Smooth muscle cell of the brain vasculature (primary cell): Measurements from ENCODE around the gene WDPCP.
"Not testable (repeated sequence)": the region's sequence is repeated elsewhere in the genome, so short reads cannot be mapped to it uniquely, and the experiment has no call there.

Experiments used
- DNase-seq: peaks from one replicate; pipeline ENCODE4 v3.0.0-alpha.2; 2012; ENCODE audit warnings: low read depth, low spot score

Gene WDPCP, protein sequence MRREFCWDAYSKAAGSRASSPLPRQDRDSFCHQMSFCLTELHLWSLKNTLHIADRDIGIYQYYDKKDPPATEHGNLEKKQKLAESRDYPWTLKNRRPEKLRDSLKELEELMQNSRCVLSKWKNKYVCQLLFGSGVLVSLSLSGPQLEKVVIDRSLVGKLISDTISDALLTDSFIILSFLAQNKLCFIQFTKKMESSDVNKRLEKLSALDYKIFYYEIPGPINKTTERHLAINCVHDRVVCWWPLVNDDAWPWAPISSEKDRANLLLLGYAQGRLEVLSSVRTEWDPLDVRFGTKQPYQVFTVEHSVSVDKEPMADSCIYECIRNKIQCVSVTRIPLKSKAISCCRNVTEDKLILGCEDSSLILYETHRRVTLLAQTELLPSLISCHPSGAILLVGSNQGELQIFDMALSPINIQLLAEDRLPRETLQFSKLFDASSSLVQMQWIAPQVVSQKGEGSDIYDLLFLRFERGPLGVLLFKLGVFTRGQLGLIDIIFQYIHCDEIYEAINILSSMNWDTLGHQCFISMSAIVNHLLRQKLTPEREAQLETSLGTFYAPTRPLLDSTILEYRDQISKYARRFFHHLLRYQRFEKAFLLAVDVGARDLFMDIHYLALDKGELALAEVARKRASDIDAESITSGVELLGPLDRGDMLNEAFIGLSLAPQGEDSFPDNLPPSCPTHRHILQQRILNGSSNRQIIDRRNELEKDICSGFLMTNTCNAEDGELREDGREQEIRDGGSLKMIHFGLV

DNA sequence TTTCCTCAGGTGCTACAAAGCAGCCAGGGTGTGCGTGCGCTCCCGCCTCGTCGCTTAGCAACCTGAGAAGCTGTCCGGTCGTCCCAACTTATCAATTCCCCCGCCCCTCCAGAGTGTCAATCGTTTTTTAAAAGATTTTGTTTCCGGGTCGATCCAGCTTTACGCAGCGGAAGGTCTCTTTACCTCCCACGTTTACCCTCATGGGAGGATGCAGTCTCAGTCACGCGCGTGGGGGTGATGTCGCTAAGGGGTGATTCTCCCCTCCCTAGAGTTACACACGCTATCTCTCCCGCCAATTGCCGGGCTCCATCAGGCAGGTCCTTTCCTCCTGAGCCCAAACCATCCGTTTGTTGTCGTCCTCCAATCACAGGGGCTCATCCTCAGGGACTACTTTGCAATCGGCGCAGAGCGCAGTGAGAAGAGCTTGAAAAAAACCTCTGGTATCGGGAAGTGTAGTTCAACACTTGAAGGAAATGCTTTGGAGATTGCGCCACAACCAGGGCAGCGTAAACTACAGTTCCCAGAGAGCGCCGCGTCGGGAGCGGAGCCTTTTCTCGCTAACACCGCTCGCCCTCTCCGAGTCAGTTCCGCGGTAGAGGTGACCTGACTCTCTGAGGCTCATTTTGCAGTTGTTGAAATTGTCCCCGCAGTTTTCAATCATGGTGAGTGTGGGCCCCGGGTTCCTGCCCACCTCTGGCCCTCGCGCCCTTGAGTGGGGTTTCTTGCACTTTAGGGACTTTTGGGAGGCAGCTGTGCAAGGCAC, at the start of gene WDPCP, which contains the start of gene MDH1:
Gene WDPCP (minus strand): TSS at position 93 of the 763 bp plus-strand sequence. CDS start 206 bp downstream, outside the sequence.
Gene MDH1 (plus strand): TSS at position 579 of the 763 bp plus-strand sequence. CDS start 81 bp downstream, at position 660.
- DNase-seq, result peak; percentile 98

DNA sequence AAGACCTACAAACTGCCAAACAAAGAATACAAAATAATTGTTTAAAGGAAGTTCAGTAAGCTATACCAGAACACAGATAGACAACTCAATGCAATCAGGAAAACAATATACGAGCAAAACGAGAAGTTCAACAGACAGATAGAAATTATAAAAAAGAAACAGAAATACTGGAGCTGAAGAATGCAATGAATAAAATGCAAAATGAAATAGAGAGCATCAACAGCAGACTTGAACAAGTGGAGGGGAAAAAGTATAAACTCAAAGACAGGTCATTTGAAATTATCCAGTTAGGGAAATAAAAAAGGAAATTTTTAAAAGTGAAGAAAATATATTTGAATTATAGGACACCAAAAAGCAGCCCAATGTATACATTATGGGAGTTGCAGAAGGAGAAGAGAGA, 44.1 kb upstream of the WDPCP start:
- DNase-seq, result no peak

DNA sequence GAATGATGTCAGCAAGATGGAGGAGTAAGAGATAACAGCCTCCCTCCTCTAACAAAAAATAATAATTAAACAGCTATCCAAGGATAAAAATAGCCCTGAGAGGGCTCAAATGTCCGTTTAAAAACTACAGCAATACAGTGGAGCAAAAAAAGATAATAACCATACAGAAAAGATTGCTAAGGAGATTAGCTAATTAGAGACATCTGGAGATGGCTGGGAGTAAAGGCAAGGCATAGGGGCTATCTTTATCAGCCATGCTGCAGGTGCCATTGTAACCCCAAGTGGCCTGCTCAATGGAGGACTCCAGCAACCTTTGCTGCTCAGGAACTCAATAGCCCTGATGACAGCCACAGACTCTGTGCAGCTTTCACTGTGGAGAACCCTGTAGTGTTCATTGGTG, 43.2 kb upstream of the WDPCP start:
- no peak for DNase-seq

DNA sequence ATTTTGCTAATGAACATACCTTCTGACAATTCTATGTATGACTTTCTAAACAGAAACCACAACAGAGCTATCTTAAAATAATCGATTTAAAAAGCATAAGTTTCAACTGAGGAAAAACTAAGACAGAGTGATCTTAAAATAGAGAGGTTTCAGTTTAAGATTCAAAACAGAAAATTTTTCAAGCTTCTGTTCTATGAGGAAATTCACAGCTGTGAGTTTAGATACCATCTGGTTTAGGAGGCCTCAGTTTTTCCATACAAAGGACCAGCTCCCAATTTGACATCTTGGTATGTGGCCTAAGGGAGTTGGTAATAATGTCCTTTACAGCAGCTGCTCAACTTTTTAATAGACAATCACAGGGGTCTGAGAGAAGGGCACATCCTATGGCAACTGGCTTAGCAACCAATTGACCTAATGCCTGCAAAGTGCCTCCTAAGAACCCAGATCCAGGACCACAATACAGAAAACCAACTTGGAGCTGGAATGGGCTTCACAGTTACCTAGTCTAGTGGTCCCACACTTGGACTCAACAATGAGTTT, 40.2 kb upstream of the WDPCP start:
- DNase-seq, result no peak

DNA sequence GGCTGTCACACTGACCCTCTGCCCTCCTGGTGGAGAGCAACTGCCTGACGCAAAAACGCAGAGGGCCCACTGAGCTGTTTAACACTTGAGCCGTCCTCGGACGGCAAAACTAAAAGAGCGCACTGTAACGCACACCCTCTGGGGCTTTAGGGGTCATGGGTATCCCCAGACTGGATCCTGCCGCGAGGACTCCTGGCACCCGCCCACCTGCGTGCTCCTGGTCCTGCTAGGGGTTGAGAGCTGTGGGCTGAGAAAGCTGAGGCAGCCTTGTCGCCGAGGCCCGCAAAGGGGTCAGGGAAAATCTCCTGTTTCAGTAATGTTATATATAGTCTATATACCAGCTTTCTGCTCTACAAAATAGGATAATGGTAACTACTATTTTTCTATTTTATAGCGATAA, 39.6 kb upstream of the WDPCP start:
- no peak for DNase-seq

DNA sequence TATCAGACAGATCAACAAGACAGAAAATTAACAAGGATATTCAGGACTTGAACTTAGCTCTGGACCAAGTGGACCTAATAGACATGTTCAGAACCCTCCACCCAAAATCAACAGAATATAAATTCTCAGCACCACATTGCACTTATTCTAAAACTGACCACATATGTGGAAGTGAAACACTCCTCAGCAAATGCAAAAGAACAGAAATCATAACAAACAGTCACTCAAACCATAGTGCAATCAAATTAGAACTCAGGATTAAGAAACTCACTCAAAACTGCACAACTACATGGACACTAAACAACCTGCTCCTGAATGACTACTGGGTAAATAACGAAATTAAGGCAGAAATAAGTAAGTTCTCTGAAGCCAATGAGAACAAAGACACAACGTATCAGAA, 35.5 kb upstream of the WDPCP start:
- not testable (repeated sequence) for DNase-seq

DNA sequence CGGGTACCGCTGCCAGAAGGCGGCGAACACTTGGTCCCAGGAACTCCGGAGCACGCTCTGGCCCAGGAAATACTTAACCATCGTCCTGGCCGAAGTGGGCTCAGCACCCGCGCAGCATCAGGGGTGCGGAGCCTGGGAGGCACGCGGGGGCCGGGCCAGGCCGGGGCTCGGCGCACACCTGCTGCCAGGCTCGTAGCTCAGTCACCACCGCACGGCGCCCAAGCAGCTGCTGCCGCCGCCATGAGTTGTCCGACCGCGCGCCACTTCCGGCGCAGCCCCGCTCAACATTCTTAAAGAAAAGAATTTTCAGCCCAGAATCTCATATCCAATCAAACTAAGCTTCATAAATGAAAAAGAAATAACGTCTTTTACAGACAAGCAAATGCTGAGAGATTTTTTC, 34.5 kb upstream of the WDPCP start:
- DNase-seq, result no peak

DNA sequence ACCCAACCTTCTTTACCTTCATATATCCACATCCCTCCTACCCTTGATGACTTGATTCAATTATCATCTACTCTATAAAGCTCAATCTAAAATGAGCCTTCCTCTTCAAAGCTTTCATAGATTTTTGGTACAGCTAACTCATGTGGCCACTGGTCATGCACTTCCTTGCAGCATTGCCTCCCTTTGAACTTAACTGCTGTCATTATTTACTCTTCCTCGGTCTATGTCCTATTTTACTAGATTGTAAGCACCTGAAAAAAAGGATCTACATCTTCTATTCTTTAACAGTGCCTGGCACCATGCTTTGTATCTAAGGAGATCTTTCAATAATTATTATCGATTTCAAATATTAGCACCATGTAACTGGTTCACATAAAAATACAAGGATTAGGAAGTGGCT, 31.1 kb upstream of the WDPCP start:
- DNase-seq, result no peak

DNA sequence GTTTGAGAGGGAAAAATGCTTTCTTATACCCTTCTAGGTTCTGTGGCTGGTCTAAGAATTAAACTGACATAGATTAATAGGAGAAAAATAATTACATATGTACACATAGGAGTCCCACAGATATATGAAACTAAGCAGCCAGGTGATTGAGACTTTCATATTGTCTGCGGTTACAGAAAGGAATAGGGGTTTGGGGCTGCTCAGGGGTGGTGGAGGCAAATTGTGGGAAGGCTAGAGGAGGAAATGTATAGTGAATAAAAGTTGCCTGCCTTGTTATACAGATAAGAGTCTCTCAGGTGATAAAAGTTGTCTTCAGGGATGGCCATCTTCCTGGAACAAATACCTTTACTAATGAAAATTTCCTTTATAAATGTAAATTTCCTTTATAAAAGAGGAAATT, 29.1 kb upstream of the WDPCP start:
- DNase-seq, result no peak

DNA sequence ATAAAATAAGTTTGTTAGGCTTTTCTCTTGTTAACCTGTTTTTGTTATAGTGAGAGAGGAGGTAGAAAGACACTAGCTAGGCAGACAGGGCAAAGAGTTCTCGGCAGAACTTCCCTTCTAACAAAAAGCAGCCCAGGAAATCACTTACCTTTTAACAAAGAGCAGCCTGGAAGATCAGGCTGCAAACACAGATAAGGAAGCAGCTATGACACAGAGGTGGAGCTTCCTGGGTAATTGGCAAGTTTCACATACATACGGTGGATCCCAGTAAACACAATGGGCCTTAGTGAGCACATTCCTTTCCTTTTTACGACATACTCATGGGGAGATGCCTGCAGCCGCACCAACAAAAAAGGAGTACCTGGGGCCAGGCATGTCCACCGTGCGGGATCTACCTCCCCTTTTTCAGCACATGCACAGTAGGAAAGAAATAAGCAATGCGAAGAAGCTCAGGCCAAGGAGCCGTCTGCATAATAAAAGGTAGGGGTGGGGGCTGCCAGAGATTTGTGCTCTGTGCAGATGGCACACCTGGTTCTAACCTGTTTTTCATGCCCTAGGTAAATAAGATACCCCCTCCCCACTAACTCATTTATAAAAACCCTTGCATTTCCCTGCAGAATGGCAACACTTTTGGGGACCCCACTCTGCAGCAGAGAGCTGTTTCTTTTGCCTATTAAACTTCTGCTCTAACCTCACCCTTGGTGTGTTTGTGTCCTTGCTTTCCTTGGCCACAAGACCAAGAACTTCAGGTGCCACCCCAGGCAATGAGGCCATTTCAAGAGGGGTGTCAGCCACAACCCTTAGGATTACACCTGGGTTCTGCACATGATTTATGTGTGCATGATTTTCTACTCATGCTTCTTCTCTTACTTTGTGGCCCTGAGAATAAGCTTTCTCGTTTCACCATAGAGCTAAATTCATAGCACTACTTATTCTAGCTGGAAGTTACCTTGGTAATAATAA, 27.0 kb upstream of the WDPCP start:
- no peak for DNase-seq

DNA sequence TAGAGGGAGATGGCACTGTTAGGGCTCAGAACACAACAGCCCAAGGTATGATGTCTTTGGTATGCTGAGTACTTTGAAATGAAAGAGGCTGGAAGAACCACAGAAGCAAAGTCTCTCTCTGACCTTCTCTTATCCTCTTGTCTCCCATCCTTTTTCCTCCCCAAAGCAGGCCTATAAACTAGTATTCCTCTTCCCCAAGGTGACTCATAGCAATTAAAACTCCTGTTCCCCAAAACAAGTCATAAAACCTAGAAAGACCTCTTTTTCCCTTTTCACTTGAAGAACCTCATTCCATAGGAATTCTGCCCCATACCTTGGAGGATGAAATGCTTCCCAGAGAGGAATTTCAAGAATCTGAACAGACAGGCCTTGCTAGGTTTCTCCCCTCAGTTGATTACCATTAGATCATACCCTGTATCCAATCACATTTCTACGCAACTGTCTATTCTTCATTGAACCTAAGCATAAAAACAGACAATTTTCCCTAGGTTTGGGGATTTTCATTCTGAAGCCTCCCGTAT, 26.2 kb upstream of the WDPCP start:
- DNase-seq, result no peak

DNA sequence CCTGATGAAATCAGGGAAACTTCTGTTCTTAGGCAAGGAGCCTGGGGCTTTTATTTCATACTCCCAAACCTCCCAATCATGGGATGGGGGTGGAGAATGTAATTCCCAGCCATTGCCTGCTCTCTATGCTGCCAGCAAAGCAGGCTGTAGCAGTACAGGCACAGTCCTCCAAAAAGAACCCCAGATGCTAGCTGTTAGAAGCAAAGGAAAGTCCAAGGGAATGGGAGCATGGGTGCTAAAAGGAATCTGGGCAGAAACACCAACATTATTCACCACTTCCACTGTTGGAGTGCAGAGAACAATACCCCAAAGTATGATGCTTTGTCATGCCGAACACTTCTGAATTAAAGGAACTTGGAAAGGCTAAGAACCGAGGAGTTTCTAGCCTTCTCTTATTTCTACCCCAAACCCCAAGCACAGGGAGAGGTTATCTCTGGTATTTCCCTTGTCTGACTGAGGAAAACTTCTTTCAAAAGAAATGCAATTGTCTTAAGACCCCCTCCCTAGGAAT, 25.2 kb upstream of the WDPCP start:
- no peak for DNase-seq

DNA sequence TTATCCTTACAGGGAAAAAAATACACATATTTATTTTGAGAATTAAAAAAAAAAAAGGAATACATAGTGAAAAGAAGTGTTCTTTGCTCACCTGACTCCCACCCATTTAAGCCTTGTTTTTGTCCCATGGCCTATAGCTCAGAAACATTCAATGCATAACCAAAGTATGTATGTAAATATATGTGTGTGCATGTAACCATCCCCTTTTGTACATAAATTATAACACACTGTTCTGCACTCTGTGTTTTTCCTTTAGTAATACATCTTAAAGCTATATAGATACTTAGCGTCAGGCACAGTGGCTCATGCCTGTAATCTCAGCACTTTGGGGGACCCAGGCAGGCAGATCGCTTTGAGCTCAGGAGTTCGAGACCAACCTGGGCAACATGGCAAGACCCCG, 22.2 kb upstream of the WDPCP start:
- DNase-seq, result no peak

DNA sequence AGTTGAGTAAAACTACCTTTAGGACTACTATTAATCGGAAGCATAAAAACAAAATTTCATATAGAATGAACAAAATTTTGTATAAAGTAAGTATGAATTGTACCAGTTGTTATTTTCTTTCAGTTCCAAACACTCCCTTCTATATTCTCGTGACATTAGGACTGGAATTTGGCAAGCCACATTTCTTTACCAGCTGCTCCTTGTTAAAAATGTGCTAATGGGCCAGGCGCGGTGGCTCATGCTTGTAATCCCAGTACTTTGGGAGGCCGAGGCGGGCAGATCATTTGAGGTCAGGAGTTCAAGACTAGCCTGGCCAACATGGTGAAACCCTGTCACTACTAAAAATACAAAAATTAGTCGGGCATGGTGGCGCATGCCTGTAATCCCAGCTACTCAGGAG, 20.6 kb upstream of the WDPCP start:
- not testable (repeated sequence) for DNase-seq

DNA sequence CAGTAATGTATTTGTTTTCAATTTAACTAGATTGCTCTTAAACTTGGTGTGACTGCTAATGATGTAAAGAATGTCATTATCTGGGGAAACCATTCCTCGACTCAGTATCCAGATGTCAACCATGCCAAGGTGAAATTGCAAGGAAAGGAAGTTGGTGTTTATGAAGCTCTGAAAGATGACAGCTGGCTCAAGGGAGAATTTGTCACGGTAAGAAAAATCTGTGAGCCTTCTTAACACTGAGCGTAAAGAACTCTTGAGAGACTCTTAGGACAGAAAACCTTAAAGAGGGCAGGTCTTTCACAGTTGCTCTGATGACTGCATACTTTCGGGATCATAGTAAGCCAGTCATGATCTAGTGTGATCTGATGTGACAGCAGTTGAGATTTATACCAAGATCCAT, 16.4 kb upstream of the WDPCP start:
- no peak for DNase-seq

DNA sequence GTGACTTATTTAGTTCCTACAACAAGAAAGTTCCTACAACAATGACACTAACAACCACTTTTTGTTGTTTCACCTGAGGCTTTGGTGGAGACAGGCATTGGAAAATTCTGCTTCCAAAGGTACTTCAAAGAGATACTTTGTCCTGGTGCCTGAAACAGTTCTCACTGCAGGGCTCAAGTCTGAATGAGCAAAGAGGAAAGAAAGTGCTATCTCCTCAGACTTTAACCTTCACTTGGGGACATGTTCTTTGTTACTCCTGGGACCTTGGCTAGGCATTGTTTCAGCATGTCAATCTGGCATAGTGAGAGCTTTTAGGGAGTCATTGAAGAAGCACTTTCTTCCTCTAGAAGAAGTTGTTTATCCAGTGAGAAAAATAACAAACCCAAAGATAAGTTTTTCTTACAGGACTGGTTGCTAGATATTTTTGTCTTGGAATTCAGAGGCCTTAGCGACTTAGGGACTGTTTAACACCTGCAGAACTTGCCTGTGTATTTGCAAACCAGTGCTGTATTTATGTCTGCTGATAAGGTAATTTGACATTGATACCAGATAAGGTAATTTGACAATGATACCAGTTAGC, 12.7 kb upstream of the WDPCP start:
- no peak for DNase-seq

DNA sequence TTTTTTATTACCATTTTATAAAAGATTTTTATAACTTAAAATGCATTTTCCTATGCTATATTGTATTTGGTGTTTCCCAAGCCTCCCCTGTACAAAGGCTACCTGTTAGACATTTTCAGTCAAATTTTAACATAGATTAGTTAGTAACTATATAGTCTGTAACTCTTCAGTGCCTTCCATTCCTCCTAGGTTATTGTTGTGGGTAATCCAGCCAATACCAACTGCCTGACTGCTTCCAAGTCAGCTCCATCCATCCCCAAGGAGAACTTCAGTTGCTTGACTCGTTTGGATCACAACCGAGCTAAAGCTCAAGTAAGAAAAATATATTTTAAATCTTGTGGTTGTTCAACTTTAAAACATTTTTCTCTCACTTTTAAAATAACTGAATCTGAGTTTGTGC, 10.7 kb upstream of the WDPCP start:
- DNase-seq, result no peak

DNA sequence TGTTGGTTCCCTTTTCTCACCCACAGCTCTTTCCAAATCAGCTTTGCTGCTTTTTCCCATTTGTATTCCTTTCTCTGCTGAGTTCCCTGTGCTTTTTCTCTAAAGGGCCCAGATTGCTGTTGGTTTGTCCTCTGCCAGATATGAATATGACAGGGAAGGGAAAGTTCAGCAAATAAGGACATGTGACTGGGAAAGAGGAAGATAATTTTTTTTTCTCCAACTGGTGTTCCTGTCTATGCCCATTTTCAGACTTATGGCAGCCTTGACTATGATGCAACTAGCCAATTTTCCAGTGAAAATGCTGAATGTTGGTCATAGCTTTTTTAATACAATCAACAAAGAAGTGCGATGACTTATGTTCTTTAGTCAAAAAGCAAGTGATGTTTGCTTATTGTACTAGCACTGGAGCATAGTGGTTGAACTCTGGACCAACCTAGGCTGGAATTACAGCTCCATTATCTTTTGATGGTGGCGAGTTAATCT, 8.2 kb upstream of the WDPCP start:
- no peak for DNase-seq

DNA sequence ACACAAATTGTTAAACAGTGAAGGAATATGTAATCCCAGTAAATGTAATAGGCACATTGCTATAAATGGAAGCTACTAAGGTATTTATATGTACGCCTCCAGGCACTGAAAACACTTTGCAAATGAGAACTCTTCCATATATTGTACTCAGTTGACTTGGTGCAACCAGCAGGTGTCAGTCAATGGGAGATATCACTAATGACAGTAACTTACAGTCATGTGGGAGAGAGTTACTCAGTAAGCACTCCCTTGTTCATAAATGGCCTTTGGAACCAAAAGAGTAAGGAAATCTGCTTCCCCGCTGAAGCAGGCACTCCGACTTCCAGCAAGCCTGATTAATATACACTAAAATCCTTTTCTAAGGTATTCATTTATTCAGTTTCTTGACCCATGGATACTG, 6.4 kb upstream of the WDPCP start:
- DNase-seq, result no peak
